Right atrium auricular region (tissue), 2 donors: Measurements from ENCODE around the gene AIG1. TPM values are rescaled to one million over a fixed set of nuclear protein-coding genes. Genes with fewer than 3 reads are reported as not detected.

Source experiments
- DNase-seq: peaks from one replicate; pipeline ENCODE4 v3.0.0-alpha.2; 2019; ENCODE audit warnings: low spot score
- H3K27ac ChIP-seq, 2 donors: fragments of 200-600 bp; sonication (generic); 1 replicate in 1 of 2; 2 replicates in 1 of 2; pipeline ENCODE4 v1.5.1; 2016 to 2019
- H3K27me3 ChIP-seq, 2 donors: fragments of 200-600 bp; sonication (generic); one replicate each; pipeline versions ENCODE4 v1.5.1 to v1.6.0; 2017 to 2019
- H3K36me3 ChIP-seq: fragments of 200-600 bp; sonication (generic); one replicate; pipeline ENCODE4 v1.5.1; 2016
- H3K4me1 ChIP-seq, 2 donors: fragments of 200-600 bp; sonication (generic); one replicate each; pipeline versions ENCODE4 v1.5.1 to v1.6.0; 2017 to 2019
- H3K4me3 ChIP-seq, 2 donors: fragments of 200-600 bp; sonication (generic); 1 replicate in 1 of 2; 2 replicates in 1 of 2; pipeline ENCODE4 v1.5.1; 2017 to 2019; ENCODE audit warnings: mild to moderate bottlenecking in 1 of 2, moderate library complexity in 1 of 2
- H3K9me3 ChIP-seq, 2 donors: fragments of 200-600 bp; sonication (generic); one replicate each; pipeline ENCODE4 v1.5.1; 2019
- total RNA-seq, 2 donors: library from RNA; depleted of rRNA; stranded (reverse); fragments of >200 nt; gene quantifications; one replicate each; pipeline ENCODE4 v1.1.0, GENCODE V29; 2016
- TF ChIP-seq, protein P1 (sequence below), 2 donors: fragments of 200-600 bp; sonication (generic); IDR thresholded peaks; one replicate each; pipeline ENCODE4 v1.5.1; 2019; ENCODE audit warnings: antibody characterized with exemption in 2 of 2

AIG1 gene
- total RNA-seq, 2 donors from 2014 or later: 28.6 to 62.6 TPM

DNA sequence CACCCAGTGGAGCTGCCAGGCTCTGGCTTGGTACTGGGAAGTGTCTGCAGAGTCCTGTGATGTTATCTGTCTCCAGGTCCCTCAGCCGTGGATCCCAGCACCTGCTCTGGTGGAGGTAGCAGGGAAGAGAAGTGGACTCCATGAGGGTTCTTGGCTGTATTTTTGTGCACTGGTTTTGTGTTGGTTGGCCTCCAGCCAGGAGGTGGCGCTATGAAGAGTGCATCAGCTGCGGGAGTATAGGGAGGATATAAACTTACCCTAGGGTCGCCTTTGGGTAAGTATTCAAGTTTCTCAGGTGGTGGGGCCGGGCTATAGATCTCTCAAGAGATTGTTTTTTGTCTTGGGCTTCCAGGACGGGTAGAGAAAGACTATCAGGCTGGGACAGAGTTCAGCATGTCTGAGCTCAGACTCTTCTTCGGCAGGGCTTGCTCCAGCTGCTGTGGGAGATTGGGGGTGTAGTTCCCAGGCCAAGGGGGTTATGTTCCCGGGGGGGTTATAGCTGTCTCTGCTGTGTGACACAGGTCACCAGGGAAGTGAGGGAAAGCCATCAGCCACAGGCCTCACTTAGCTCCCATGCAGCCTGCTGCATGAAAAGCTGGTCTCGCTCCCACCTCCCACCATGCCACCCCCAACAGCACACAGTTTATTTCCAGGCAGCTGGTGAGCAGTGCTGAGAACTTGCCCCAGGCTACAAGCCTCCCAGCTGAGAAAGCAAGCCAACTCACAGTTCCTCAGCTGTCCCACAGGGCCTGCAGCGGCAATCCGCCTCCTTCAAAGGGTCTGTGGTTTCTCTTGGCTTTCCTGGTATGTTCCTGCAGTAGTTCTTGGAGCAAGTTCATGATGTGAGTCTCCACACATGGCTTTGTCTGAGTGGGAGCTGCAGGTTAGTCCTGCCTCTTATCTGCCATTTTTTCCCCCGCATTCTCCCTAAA lies 115.7 kb downstream of the AIG1 start:
- no peak overlapping the region for H3K4me3 ChIP-seq
- no peaks in the 10 kb centered on the region for H3K36me3 ChIP-seq
- DNase-seq: no peak
- peaks cover 0 to 12% of the 10 kb centered on the region in 2 donors for H3K4me1 ChIP-seq
- TF ChIP-seq, protein P1, sequence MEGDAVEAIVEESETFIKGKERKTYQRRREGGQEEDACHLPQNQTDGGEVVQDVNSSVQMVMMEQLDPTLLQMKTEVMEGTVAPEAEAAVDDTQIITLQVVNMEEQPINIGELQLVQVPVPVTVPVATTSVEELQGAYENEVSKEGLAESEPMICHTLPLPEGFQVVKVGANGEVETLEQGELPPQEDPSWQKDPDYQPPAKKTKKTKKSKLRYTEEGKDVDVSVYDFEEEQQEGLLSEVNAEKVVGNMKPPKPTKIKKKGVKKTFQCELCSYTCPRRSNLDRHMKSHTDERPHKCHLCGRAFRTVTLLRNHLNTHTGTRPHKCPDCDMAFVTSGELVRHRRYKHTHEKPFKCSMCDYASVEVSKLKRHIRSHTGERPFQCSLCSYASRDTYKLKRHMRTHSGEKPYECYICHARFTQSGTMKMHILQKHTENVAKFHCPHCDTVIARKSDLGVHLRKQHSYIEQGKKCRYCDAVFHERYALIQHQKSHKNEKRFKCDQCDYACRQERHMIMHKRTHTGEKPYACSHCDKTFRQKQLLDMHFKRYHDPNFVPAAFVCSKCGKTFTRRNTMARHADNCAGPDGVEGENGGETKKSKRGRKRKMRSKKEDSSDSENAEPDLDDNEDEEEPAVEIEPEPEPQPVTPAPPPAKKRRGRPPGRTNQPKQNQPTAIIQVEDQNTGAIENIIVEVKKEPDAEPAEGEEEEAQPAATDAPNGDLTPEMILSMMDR (IDR thresholded peaks at IDR 0.05): no peak
- H3K27ac ChIP-seq: no peak overlapping the region
- H3K9me3 ChIP-seq: peaks cover 0 to 11% of the 10 kb centered on the region in 2 donors
- no peaks in the 10 kb centered on the region for H3K27me3 ChIP-seq

DNA sequence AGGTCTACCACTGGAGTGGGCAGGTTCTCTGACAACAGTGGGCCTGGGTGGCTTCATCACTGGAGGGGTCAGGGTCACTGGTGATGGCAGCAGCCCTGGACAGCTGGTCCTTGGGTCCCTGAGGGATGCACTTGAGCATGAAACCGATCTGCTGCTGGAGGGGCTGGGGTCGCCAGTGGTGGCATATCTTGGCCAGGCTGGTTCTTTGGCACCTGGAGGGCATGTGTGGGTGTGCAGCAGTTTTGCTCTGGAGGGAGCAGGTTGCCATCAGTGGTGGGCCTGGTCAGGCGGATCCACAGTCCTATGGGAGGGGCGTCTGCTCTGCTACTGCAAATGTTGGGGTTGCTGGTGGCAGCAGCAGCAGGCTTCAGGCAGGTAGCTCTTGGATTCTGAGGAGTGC lies 117.0 kb downstream of the AIG1 start:
- Histone ChIP-seq H3K4me3 (no peak overlapping the region), H3K4me1 (peaks cover 0 to 12% of the 10 kb centered on the region in 2 donors), H3K36me3 (no peaks in the 10 kb centered on the region), H3K9me3 (peaks cover 0 to 11% of the 10 kb centered on the region in 2 donors), H3K27ac (no peak overlapping the region), H3K27me3 (no peaks in the 10 kb centered on the region)
- DNase-seq: no peak
- TF ChIP-seq, protein P1 (IDR thresholded peaks at IDR 0.05): no peak

- no peak for DNase-seq
- Histone ChIP-seq H3K9me3 (peaks cover 0 to 11% of the 10 kb centered on the region in 2 donors), H3K27me3 (no peaks in the 10 kb centered on the region), H3K4me3 (no peak overlapping the region), H3K27ac (no peak overlapping the region), H3K36me3 (no peaks in the 10 kb centered on the region), H3K4me1 (peaks cover 0 to 12% of the 10 kb centered on the region in 2 donors)
- TF ChIP-seq, protein P1 (IDR thresholded peaks at IDR 0.05): no peak
Measured at GRCh38 chr6:143179096-143179495, 118.4 kb downstream of the AIG1 start.

DNA sequence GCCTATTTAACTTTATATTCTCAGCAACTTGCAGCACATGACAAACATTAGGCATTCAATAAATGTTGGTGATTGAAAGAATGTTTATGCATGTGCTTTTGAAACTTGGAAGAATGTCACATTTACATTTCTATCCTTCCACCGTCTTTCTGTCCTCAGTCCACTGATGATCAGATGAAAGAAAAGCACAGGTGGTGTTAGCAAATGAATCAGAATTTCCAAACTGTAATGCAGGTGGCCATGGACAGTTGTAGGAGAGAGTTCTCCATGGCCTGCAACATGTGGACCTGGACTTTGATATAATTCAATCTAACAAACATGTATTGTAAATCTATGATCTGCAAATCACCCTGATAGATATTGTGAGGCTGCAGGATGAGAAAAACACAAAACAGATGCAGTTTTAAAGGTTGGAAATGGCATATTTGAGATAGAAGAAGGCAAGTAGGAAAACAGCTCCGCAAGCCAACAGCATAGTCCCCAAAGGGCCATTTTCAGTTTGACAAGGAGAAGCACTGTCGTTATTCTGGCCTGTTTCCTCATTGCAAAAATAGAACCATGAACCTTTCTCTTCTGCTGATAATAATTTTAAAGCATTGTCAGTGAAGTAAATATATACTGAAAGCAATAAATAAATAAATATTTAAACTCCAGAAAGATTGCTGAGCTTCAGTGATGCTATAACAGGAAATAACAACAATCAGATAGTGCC lies 119.4 kb downstream of the AIG1 start:
- Histone ChIP-seq H3K36me3 (no peaks in the 10 kb centered on the region), H3K9me3 (peaks cover 0 to 5% of the 10 kb centered on the region in 2 donors), H3K27me3 (no peaks in the 10 kb centered on the region), H3K4me1 (peaks cover 0 to 12% of the 10 kb centered on the region in 2 donors), H3K27ac (no peak overlapping the region), H3K4me3 (no peak overlapping the region)
- DNase-seq: no peak
- TF ChIP-seq, protein P1 (IDR thresholded peaks at IDR 0.05): no peak

DNA sequence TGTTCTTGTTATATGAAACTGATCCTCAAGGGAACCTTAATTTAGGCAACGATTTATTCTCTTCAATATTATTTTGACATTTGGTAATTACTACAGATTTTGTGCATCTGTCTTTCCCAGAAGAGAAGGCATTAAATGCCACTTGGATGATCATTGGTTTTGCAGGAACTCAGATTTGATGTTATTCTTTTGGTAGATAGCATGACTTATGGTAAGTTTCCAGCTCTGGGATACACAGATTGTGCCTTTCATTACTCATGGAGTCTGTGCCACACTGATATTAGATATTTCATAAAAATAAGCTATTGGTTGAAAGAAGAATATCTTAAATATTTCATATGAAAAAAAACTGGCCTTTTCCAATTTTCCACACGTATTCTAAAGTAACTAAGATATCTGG lies 120.1 kb downstream of the AIG1 start:
- TF ChIP-seq, protein P1 (IDR thresholded peaks at IDR 0.05): no peak
- Histone ChIP-seq H3K4me1 (peaks cover 0 to 12% of the 10 kb centered on the region in 2 donors), H3K27ac (no peak overlapping the region), H3K9me3 (no peaks in the 10 kb centered on the region), H3K4me3 (no peak overlapping the region), H3K36me3 (no peaks in the 10 kb centered on the region), H3K27me3 (no peaks in the 10 kb centered on the region)
- no peak for DNase-seq
